Osteocyte (in vitro differentiated cells): ENCODE results near the gene INTS15. TPM values are rescaled to one million over a fixed set of nuclear protein-coding genes. Genes with fewer than 3 reads are reported as not detected.
"Not testable (repeated sequence)": the region's sequence is repeated elsewhere in the genome, so short reads cannot be mapped to it uniquely, and the experiment has no call there.

Experiments used
- DNase-seq: peaks from one replicate; pipeline ENCODE4 v3.0.0; 2021; ENCODE audit warnings: mixed read lengths; ENCODE audit not compliant: unreplicated experiment; ENCODE audit errors: extremely low spot score
- H3K27ac Mint-ChIP-seq: one replicate; pipeline ENCODE4 v1.8.0; 2021; ENCODE audit warnings: mild to moderate bottlenecking, mixed read lengths; ENCODE audit not compliant: unreplicated experiment
- H3K27me3 Mint-ChIP-seq: one replicate; pipeline ENCODE4 v1.8.0; 2021; ENCODE audit warnings: mixed read lengths; ENCODE audit not compliant: unreplicated experiment
- H3K36me3 Mint-ChIP-seq: one replicate; pipeline ENCODE4 v1.8.0; 2021; ENCODE audit warnings: mixed read lengths; ENCODE audit not compliant: unreplicated experiment
- H3K4me1 Mint-ChIP-seq: one replicate; pipeline ENCODE4 v1.8.0; 2021; ENCODE audit warnings: mixed read lengths; ENCODE audit not compliant: unreplicated experiment
- H3K4me3 Mint-ChIP-seq: one replicate; pipeline ENCODE4 v1.8.0; 2021; ENCODE audit warnings: mild to moderate bottlenecking, moderate library complexity, mixed read lengths; ENCODE audit not compliant: unreplicated experiment
- H3K9me3 Mint-ChIP-seq: one replicate; pipeline ENCODE4 v1.8.0; 2021; ENCODE audit warnings: mixed read lengths; ENCODE audit not compliant: unreplicated experiment
- total RNA-seq: library from RNA; stranded (reverse); gene quantifications from 2 replicates; pipeline ENCODE4 v1.2.1, GENCODE V29; 2021
- TF ChIP-seq, protein P1 (sequence below): fragments of 200-600 bp; sonication (generic); IDR thresholded peaks from 2 replicates; pipeline ENCODE4 v1.5.0; 2021; ENCODE audit warnings: antibody characterized with exemption, mild to moderate bottlenecking, moderate library complexity

Gene INTS15
- total RNA-seq, 1 donor from 2014 or later = 40.3 TPM

DNA sequence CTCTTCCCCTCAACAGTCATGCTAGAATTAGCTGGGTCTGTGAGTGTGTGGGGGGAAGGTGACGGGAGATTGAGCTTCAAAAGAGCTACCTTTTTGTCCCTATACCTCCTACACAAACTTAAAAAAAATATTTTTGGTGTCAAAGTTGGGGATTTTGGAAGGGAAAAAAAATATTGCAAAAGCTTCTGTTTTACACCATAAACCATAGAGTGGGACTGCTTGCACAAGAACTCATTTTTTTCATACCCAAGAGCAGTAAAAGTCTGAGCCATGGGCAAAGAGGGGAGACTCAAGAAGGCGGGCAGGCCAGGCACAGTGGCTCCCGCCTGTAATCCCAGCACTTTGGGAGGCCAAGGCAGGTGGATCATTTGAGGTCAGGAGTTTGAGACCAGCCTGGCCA is 21.9 kb upstream of the INTS15 start:
- no peaks in the 10 kb centered on the region for H3K36me3 Mint-ChIP-seq
- H3K9me3 Mint-ChIP-seq = no peaks in the 10 kb centered on the region
- TF ChIP-seq, protein P1, sequence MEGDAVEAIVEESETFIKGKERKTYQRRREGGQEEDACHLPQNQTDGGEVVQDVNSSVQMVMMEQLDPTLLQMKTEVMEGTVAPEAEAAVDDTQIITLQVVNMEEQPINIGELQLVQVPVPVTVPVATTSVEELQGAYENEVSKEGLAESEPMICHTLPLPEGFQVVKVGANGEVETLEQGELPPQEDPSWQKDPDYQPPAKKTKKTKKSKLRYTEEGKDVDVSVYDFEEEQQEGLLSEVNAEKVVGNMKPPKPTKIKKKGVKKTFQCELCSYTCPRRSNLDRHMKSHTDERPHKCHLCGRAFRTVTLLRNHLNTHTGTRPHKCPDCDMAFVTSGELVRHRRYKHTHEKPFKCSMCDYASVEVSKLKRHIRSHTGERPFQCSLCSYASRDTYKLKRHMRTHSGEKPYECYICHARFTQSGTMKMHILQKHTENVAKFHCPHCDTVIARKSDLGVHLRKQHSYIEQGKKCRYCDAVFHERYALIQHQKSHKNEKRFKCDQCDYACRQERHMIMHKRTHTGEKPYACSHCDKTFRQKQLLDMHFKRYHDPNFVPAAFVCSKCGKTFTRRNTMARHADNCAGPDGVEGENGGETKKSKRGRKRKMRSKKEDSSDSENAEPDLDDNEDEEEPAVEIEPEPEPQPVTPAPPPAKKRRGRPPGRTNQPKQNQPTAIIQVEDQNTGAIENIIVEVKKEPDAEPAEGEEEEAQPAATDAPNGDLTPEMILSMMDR = no peak
- no peaks in the 10 kb centered on the region for H3K4me1 Mint-ChIP-seq
- no peak overlapping the region for H3K4me3 Mint-ChIP-seq
- no peaks in the 10 kb centered on the region for H3K27me3 Mint-ChIP-seq
- H3K27ac Mint-ChIP-seq = no peak overlapping the region
- DNase-seq = no peak

DNA sequence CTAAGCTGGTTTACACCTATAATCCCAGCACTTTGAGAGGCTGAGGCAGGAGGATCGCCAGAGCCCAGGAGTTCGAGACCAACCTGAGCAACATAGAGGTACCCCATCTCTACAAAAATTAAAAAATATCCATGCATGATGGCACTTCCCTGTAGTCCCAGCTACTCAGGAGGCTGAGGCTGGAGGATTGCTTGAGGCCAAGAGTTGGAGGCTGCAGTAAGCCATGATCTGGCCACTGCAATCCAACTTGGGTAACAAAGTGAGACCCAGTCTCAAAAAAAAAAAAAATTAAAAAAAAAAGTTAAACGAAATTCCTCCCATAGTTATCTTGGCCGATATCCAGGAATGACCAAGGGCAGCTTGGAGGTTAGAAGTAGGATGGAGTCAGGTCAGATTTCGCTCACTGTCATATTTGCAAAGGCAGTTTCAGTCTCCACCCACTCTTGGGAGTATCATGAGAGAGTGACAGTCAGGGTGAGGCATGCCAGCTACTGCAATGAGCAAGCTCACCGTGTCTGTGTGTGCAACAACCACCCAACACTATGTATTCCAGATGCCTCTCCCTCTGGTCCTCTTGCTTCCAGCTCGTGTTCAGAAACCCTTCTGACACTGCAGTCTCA is 18.6 kb upstream of the INTS15 start:
- no peak overlapping the region for H3K27ac Mint-ChIP-seq
- H3K36me3 Mint-ChIP-seq = no peaks in the 10 kb centered on the region
- no peaks in the 10 kb centered on the region for H3K4me1 Mint-ChIP-seq
- no peak overlapping the region for H3K4me3 Mint-ChIP-seq
- no peaks in the 10 kb centered on the region for H3K27me3 Mint-ChIP-seq
- no peaks in the 10 kb centered on the region for H3K9me3 Mint-ChIP-seq
- DNase-seq = no peak
- TF ChIP-seq, protein P1 = no peak

DNA sequence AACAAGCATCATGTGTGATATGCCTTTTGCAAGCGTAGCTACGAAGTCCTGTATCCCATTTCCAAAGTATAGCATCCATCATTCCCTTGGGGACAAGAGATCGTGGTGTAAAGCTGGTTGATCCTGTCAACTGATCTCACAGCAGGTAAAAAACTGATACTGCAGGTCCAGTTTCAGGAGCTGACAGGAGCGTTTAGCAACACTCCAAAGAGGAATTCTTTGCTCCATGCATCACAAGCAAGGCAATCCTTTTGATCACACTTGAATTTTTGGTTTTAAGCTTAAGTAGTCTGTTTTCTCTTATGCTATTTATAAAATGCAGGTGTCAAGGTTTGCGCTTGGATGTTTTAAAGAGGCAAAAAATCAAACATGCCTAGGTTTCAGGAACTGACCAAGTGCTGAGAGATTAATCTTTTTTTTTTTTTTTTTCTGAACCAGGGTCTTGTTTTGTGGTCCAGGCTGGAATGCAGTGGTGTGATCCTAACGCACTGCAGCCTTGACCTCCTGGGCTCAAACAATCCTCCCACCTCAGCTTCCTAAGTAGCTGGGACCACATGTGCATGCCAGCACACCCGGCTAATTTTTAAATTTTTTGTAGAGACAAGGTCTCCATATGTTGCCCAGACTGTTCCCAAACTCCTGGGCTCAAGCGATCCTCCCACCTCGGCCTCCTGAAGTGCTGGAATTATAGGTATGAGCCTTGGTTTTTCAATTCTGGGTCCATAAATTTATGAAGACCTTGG is 14.4 kb upstream of the INTS15 start:
- no peak overlapping the region for H3K27ac Mint-ChIP-seq
- no peak overlapping the region for H3K4me3 Mint-ChIP-seq
- peaks cover 5% of the 10 kb centered on the region for H3K36me3 Mint-ChIP-seq
- no peak for DNase-seq
- H3K27me3 Mint-ChIP-seq = no peaks in the 10 kb centered on the region
- H3K4me1 Mint-ChIP-seq = peaks cover 2% of the 10 kb centered on the region
- no peaks in the 10 kb centered on the region for H3K9me3 Mint-ChIP-seq
- TF ChIP-seq, protein P1 = no peak

DNA sequence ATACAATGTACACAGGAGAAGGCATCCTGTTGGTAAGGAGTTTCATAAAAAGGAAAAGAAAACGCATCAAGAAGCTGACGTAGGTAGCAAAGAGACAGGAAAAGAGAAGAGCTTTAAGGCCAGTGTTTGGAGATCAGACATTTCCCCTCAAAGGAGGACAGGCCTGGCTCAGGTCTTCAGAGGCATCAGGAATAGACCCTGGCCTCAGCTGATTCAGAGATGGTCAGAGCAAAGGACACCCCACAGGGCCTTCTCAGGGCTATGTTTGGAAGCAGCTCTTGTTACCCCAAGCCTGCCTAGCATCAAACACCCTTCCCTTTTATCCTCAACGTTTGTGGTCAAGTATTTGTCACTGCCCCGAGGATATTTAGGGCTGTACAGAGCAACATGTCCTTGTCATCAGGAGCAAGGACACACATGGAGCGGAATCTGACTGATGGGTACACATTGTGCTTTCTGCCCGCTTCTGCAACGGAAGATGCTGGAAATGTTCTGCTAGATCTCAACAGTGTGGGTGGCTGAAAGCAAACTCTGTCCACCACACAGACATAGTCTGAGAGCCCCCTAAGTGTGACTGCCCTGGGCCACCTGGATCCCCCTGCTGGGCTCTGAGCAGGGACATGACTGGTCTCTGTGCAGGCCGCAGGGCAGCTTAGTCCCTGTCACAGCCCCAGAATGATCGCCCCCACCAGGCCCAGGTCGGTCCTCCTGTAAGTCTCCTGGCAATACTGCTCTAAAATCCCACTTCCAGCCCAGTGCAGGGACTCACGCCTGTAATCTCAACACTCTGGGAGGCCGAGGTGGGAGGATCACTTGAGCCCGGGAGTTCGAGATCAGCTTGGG is 13.6 kb upstream of the INTS15 start:
- Mint-ChIP-seq H3K27ac (no peak overlapping the region), H3K36me3 (peaks cover 9% of the 10 kb centered on the region), H3K27me3 (no peaks in the 10 kb centered on the region), H3K4me1 (peaks cover 2% of the 10 kb centered on the region), H3K4me3 (no peak overlapping the region), H3K9me3 (no peaks in the 10 kb centered on the region)
- no peak for DNase-seq
- TF ChIP-seq, protein P1 = no peak

DNA sequence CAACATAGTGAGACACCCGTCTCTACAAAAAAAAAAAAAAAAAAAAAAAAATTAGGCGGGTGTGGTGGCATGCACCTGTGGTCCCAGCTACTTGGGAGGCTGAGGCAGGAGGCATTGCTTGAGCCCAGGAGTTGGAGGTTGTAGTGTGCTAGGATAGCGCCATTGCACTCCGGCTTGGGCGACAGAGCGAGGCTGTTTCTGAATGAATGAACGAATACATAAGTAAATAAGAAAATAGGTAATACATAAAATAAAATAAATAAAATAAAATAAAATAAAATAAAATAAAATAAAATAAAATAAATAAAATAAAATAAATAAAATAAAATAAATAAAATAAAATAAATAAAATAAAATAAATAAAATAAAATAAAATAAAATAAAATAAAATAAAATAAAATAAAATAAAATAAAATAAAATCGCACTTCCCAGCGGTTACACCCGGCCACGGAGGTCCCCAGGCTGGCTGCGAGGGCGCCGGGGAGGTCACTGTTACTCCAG is 12.9 kb upstream of the INTS15 start:
- Mint-ChIP-seq H3K4me3 (peak overlapping the region; percentile 83), H3K36me3 (peaks cover 15% of the 10 kb centered on the region)
- DNase-seq, H3K27me3 Mint-ChIP-seq, H3K27ac Mint-ChIP-seq, H3K9me3 Mint-ChIP-seq, H3K4me1 Mint-ChIP-seq: not testable (repeated sequence)
